CD4-positive, alpha-beta T cell treated with Interferon alpha-2 for 1 hour (primary cell): ENCODE data around the gene MCM9.

Source experiments
- DNase-seq, 2 donors: peaks; one replicate each; pipeline ENCODE4 v3.0.0-alpha.2; 2020 to 2022

Gene MCM9

GRCh38 chr6:118764766-118765165 is 170.2 kb downstream of the MCM9 start:
- peak in 1 of 2 donors; percentile 16 for DNase-seq
